A172 (cell line): ENCODE data around the gene DPP10. TPM values are rescaled to one million over a fixed set of nuclear protein-coding genes. Genes with fewer than 3 reads are reported as not detected.

Source experiments
- DNase-seq: peaks from one replicate; pipeline ENCODE4 v3.0.0-alpha.2; 2015; ENCODE audit warnings: low spot score
- total RNA-seq: library from RNA; depleted of rRNA; stranded (reverse); fragments of >200 nt; shearing (Covaris generic); gene quantifications from 2 replicates; pipeline ENCODE4 v1.2.3, GENCODE V29; 2014

DPP10 gene
- total RNA-seq, 1 experiment from 2014 or later, result not detected

- DNase-seq, result no peak
Observed at GRCh38 chr2:115234737-115235136, 792.3 kb downstream of the DPP10 start.

- no peak for DNase-seq
Observed at GRCh38 chr2:115248066-115248465, 805.6 kb downstream of the DPP10 start.

GRCh38 chr2:115277366-115277765 lies 834.9 kb downstream of the DPP10 start:
- DNase-seq, result no peak

- no peak for DNase-seq
Observed at GRCh38 chr2:115285416-115285815, 843.0 kb downstream of the DPP10 start.

DNA sequence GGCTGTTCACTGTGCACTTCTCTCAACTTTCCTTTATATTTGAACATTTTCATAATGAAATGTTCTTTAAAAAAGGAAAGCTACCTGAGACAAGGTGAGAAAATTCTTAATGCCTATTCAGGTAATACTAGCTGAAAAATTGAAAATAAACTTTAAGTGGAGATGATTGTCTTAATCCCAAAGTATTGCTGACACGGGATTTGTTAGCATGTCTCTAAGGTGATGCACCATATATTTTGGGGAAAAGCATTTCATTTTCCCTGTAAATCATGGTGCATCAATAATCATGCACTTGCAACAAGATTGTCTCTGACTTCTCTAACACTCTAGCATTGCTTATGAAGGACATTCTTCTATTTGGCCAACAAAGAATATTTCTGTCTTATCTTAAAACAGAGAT lies 848.0 kb downstream of the DPP10 start:
- no peak for DNase-seq

DNA sequence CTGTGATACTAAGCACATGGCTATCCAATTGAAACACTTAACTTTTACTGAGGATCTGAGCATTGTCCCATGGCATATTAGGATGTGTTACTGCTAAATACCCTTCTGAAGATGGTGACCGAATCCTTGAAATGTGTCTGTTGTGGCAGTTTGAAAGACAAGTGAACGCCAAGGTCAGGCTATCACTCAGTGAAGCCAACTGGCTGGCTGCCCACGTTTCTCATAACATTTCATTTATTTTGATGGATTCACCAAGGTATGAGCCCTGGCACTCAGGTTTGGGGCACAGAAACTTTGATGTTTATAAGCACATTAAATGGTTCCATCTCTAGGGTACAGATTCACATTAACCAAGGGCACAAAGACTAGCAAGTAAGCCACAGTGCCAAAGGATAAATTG lies 850.3 kb downstream of the DPP10 start:
- DNase-seq, result no peak

- DNase-seq, result no peak
Observed at GRCh38 chr2:115294999-115295398, 852.6 kb downstream of the DPP10 start.

DNA sequence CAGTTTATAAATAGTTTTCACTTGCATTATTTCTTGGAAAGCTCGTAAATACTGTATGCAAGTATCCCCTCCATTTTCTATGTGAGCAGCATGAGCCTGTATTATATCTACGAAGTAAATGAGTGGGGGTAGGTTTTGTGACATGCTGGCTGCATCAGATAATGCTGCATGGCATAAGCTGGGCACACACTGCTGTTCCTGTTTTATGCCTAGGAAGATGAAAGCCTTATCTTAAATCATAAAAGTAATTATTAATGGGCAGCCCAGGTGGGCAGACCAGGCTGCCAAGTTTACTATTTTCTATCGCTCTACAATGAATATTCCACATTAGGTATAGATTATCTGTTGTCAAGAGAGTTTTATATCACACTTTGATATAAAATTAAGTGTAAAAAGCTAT lies 854.6 kb downstream of the DPP10 start:
- no peak for DNase-seq

DNA sequence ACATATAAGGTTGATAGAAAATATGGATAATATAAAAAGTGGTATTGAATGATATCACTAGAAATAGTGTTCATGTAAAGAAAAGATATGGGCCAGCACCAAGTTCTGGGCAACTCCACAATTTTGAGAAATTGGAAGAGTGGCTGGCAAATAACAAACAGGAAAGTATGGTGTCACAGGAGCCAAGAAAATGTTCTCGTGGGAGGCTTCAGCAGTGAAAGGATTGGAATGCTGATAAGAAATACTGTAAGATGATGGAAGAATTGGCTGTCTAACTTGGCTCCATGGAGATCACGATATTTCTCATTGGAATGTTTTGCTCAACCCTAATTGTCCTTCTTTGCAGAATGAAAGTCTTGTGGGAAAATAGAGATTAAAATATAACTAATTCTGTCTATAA lies 856.8 kb downstream of the DPP10 start:
- no peak for DNase-seq

GRCh38 chr2:115305712-115306111 lies 863.3 kb downstream of the DPP10 start:
- DNase-seq, result no peak

GRCh38 chr2:115314119-115314518 lies 871.7 kb downstream of the DPP10 start:
- no peak for DNase-seq

DNA sequence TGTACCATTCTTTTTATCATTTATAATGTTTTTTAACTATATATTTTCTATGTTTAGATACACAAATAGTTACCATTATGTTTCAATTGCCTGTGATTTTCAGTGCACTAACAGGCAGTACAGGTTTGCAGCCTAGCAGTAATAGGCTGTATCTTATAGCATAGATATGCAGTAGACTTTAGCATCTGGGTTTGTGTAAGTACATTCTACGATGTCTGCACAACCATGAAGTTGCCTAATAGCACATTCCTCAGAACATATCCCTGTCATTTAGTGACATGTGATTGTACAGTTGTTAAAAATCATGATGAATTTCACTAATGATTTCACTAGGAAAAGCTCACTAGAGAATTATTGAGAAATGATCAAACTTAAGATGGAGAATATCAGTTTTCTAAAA lies 884.6 kb downstream of the DPP10 start:
- DNase-seq, result no peak

DNA sequence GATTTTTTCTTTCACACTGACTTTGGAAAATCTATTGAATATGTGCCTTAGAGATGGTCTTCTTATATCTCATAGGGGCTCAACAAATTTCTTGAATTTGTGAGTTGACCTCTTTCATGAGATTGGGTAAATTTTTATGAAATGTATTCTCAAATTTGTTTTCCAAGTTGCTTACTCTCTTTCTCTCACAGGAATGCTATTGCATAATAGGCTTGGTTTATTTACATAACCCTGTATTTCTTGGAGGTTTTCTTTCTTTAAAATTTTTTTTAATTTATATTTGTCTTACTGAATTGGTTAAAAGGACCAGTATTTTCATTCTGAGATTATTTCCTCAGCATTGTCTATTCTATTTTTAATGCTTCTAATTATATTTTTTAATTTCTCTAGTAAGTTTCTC lies 917.1 kb downstream of the DPP10 start:
- no peak for DNase-seq

GRCh38 chr2:115364093-115364492 lies 921.7 kb downstream of the DPP10 start:
- DNase-seq, result no peak

DNA sequence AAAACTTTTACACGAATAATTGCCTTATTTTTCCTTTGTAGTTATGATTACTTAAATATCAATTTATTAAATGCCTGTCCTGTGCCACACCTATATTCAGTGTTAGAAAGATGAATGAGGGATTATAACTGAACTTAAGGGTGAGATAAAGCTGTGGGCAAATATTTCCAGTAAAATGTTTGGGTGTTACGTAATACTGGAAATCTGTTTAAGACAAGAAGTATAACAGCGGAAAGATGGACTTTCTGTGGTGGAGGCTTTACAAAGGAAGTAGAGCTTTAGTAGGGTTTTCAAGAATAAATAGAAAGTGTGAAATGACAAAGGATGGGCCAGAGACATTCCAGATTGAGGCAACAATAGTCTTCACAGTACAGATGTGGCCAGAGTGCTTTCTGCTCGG lies 927.0 kb downstream of the DPP10 start:
- DNase-seq, result no peak

- no peak for DNase-seq
Observed at GRCh38 chr2:115374981-115375380, 932.5 kb downstream of the DPP10 start.

GRCh38 chr2:115384399-115384798 lies 942.0 kb downstream of the DPP10 start:
- DNase-seq, result no peak

DNA sequence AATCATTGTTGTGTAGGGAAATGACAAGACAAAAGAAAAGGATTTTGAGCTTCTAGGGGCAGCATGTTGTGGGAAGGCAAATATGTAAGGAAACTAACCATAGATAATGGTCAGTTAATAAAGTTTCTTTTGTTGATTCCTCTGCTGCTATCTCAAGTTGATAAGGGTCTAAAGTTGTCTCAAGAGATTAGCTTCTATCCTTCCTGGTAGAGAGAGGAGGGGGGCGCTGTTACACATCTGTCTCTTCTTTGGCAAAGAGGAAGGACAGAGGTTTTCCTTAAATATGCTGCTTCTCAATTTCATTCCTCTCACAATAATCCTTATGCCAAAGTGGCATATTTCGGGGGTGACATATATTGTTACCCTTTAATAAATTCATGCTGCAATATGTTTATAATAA lies 944.0 kb downstream of the DPP10 start:
- no peak for DNase-seq

GRCh38 chr2:115389024-115389423 lies 946.6 kb downstream of the DPP10 start:
- no peak for DNase-seq

DNA sequence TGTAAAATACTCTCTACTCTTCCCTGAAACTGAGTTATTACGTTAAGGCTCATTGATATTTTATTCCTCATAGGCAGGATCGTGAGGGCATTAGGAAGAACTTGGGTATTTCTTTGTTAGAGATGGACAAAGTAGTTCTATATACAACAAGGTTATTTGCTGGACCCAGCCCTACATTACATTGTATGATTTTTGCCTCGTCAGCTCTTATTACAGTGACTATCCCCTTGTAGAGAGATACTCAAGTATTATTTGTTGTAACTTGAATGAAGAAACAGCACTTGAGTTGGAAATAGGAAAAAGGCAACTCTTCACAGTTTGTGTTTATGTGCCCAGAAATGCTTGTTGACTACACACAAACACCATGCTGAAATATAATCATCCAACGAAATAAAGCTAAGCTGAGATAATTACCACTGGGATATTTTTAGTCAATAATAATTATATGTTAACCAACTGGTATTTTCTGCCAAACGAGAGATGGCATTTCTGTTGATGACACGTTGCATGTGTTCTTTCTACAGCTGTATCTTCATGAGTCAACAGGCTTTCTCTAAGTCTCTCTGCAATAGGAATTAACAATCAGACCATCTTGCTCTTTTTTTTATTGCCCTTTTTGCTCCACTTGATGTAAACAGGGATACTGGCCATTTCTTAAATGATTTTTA lies 947.6 kb downstream of the DPP10 start:
- DNase-seq, result no peak

DNA sequence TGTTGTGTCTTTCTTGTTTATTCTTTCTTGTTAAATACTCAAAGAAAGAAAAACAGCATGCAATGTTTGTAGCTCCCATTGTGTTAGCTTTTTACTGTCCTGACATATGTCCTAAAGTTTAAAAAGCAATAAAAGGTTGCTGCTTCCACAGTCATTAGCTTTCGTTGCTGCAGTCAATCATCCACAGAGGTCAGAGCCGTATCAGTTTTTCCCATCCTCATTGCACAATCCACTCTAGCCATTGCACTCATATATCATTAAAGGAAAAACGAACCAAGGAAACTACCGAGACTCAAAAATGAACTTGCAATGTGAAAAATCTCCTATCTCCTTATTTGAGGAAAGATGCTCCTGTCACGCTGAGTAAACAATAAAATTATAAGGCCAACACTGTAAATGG lies 954.1 kb downstream of the DPP10 start:
- DNase-seq, result no peak

- DNase-seq, result no peak
Observed at GRCh38 chr2:115400940-115401339, 958.5 kb downstream of the DPP10 start.

GRCh38 chr2:115412501-115412900 lies 970.1 kb downstream of the DPP10 start:
- no peak for DNase-seq

DNA sequence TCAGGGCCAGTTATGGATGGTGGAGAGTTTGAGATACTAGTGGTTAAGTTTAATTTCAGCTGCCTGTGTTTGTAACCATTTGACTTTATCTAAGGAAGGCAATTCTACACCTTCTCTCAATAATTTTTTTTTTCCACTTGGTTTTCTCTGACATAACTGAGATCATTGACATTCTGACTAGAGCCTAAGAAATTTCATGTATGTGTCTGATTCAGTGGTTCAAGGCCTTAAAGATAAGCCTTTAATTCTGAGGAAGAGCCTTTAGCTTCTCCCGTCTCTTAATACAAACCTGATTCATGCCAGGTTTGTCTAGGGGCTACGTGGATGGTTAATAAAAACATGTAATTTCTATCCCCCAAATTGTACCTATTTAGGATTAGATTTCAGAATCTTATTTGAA lies 971.4 kb downstream of the DPP10 start:
- no peak for DNase-seq
